Measurements from ENCODE around the gene TP53AIP1. TPM values are rescaled to one million over a fixed set of nuclear protein-coding genes. Genes with fewer than 3 reads are reported as not detected.

The TP53AIP1 gene
- total and polyA plus RNA-seq, 2 experiments from 2014 or later: 0.07 TPM; not detected in 1

DNA sequence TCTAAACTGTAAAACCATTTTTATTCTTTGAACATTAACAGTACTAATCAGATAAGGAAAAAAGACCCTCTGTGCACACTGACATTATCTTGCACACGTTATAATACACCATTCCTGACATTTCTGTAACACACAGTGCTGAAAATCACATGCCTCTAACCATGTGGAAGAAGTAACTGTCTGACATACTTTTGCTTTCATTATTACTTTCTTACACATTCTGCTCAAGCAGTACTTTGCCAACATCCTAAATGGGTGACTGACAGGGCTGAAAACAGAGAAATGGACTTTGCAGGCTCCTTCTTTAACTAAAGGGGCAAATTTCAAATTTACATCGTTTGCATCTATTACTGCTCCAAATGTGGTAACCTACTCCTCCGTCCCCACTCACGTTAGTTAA, 22.8 kb upstream of the TP53AIP1 start:
- Histone ChIP-seq H4K20me1 (replicated peaks; ENCODE audit: insufficient read depth) (peaks cover 8% of the 10 kb centered on the region; the same call in 1 of the 2 replicates), H3K27me3 (ENCODE audit: insufficient read depth) (no peaks in the 10 kb centered on the region), H3K36me3 (ENCODE audit: insufficient read depth) (no peaks in the 10 kb centered on the region), H3K27ac (ENCODE audit: low read depth) (no peak overlapping the region), H2AFZ (no peak overlapping the region), H3F3A (replicated peaks; ENCODE audit: low read depth) (no peaks in the 10 kb centered on the region), H3K9me2 (ENCODE audit: insufficient read depth) (no peaks in the 10 kb centered on the region), H3K4me2 (no peak overlapping the region), H3K4me1 (ENCODE audit: insufficient read depth) (no peaks in the 10 kb centered on the region), H3K79me2 (replicated peaks; ENCODE audit: insufficient read depth) (no peaks in the 10 kb centered on the region), H3K4me3 (no peak overlapping the region)
- no peaks in the 10 kb centered on the region for H3K27me3 Mint-ChIP-seq (ENCODE audit: insufficient read depth, low read depth, poor library complexity)
- TF ChIP-seq CREB1 (CRISPR knock-in tag; IDR thresholded peaks at IDR 0.05; ENCODE audit: low read depth): no peak
- TF ChIP-seq EZH2phosphoT487 (IDR thresholded peaks at IDR 0.05; ENCODE audit: unreplicated experiment): no peak
- TF ChIP-seq POLR2AphosphoS5 (IDR thresholded peaks at IDR 0.05; ENCODE audit: low read depth): no peak
- TF ChIP-seq JUNB (IDR thresholded peaks at IDR 0.05; ENCODE audit: unreplicated experiment): no peak
- TF ChIP-seq ZNF331 (CRISPR knock-in tag; IDR thresholded peaks at IDR 0.05; ENCODE audit: low read depth): no peak
- TF ChIP-seq ZNF462 (CRISPR knock-in tag; IDR thresholded peaks at IDR 0.05): no peak
- TF ChIP-seq NANOG (IDR thresholded peaks at IDR 0.05; ENCODE audit: borderline replicate concordance): no peak
- no peak for TF ChIP-seq ZNF114 (CRISPR knock-in tag; IDR thresholded peaks at IDR 0.05)
- TF ChIP-seq EZH2 (IDR thresholded peaks at IDR 0.05; ENCODE audit: low read depth, unreplicated experiment): no peak
- TF ChIP-seq, protein P1, sequence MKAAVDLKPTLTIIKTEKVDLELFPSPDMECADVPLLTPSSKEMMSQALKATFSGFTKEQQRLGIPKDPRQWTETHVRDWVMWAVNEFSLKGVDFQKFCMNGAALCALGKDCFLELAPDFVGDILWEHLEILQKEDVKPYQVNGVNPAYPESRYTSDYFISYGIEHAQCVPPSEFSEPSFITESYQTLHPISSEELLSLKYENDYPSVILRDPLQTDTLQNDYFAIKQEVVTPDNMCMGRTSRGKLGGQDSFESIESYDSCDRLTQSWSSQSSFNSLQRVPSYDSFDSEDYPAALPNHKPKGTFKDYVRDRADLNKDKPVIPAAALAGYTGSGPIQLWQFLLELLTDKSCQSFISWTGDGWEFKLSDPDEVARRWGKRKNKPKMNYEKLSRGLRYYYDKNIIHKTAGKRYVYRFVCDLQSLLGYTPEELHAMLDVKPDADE (IDR thresholded peaks at IDR 0.05): no peak
- TF ChIP-seq STAT1 (IDR thresholded peaks at IDR 0.05; ENCODE audit: unreplicated experiment): no peak
- H3K4me1 Mint-ChIP-seq: peaks cover 9% of the 10 kb centered on the region; the same call in 2 of the 3 replicates
- H3K4me3 Mint-ChIP-seq: no peak overlapping the region
- DNase-seq (ENCODE audit: low spot score) (no peak), ATAC-seq (no peak)
- H3K27ac Mint-ChIP-seq: no peak overlapping the region
- H3K9me3 Mint-ChIP-seq: no peaks in the 10 kb centered on the region
- H3K36me3 Mint-ChIP-seq (ENCODE audit: low read depth): peaks cover 10% of the 10 kb centered on the region; the same call in 2 of the 3 replicates

Measured in GM23338 (cell line).